GM21515 (cell line): Measurements from ENCODE around the gene TFPI.

Source experiments
- ATAC-seq: cut with Tn5 transposase; IDR thresholded peaks from one replicate; pipeline ENCODE4 v1.9.1; 2021; ENCODE audit not compliant: unreplicated experiment

Gene TFPI

GRCh38 chr2:187506416-187506815 lies 47.8 kb downstream of the TFPI start:
- no peak for ATAC-seq

GRCh38 chr2:187505065-187505672 lies 49.1 kb downstream of the TFPI start:
- no peak for ATAC-seq

GRCh38 chr2:187504312-187504921 lies 49.8 kb downstream of the TFPI start:
- no peak for ATAC-seq

- no peak for ATAC-seq
Observed at GRCh38 chr2:187503700-187504099, 50.5 kb downstream of the TFPI start.

GRCh38 chr2:187502467-187502866 lies 51.8 kb downstream of the TFPI start:
- no peak for ATAC-seq

GRCh38 chr2:187500585-187501359 lies 53.5 kb downstream of the TFPI start:
- no peak for ATAC-seq

GRCh38 chr2:187499941-187500532 lies 54.2 kb downstream of the TFPI start:
- ATAC-seq, result peak; percentile 96

GRCh38 chr2:187497858-187498463 lies 56.3 kb downstream of the TFPI start:
- ATAC-seq, result no peak

- ATAC-seq, result no peak
Observed at GRCh38 chr2:187497140-187497539, 57.1 kb downstream of the TFPI start.

- no peak for ATAC-seq
Observed at GRCh38 chr2:187495324-187495723, 58.9 kb downstream of the TFPI start.

- ATAC-seq, result no peak
Observed at GRCh38 chr2:187493877-187494568, 60.2 kb downstream of the TFPI start.

GRCh38 chr2:187493180-187493579 lies 61.1 kb downstream of the TFPI start:
- ATAC-seq, result no peak

- ATAC-seq, result no peak
Observed at GRCh38 chr2:187486241-187486640, 68.0 kb downstream of the TFPI start.

- ATAC-seq, result no peak
Observed at GRCh38 chr2:187485523-187485922, 68.7 kb downstream of the TFPI start.

GRCh38 chr2:187483537-187483936 lies 70.7 kb downstream of the TFPI start:
- ATAC-seq, result no peak

- ATAC-seq, result peak; percentile 87
Observed at GRCh38 chr2:187482796-187483195, 71.4 kb downstream of the TFPI start.

GRCh38 chr2:187481543-187481942 lies 72.7 kb downstream of the TFPI start:
- no peak for ATAC-seq

GRCh38 chr2:187478719-187479118 lies 75.5 kb downstream of the TFPI start:
- ATAC-seq, result no peak

- ATAC-seq, result no peak
Observed at GRCh38 chr2:187477051-187477450, 77.2 kb downstream of the TFPI start.

GRCh38 chr2:187475499-187476248 lies 78.6 kb downstream of the TFPI start:
- ATAC-seq, result peak; percentile 83
